RWPE1 (cell line): Measurements from ENCODE around the gene ADSS2.
A peak's percentile ranks its signal among the peaks of the same experiment; 100 is the strongest.

Source experiments
- CTCF ChIA-PET: fragments of 350-600 bp; sonication (Branson Sonifier 250); formaldehyde crosslinking; extraction: SDS; loops from one replicate; lab custom pipeline; 2021; lab: Yijun Ruan, JAX
- POLR2A ChIA-PET: fragments of 400-600 bp; formaldehyde crosslinking; extraction: SDS; loops from one replicate; lab custom pipeline; 2020; ENCODE audit warnings: antibody characterized with exemption; ENCODE audit not compliant: low non-redundant PET; lab: Yijun Ruan, JAX
- DNase-seq: peaks from one replicate; pipeline ENCODE4 v3.0.0; 2012; ENCODE audit warnings: low spot score
- H3K27ac ChIP-seq: fragments of 450-650 bp; 2 replicates; pipeline ENCODE4 v1.5.1; 2017
- TF ChIP-seq, protein P1 (sequence below): fragments of 450-650 bp; conservative IDR thresholded peaks from 2 replicates; pipeline ENCODE4 v1.5.1; 2017; ENCODE audit warnings: low read depth, mild to moderate bottlenecking

ADSS2 gene

DNA sequence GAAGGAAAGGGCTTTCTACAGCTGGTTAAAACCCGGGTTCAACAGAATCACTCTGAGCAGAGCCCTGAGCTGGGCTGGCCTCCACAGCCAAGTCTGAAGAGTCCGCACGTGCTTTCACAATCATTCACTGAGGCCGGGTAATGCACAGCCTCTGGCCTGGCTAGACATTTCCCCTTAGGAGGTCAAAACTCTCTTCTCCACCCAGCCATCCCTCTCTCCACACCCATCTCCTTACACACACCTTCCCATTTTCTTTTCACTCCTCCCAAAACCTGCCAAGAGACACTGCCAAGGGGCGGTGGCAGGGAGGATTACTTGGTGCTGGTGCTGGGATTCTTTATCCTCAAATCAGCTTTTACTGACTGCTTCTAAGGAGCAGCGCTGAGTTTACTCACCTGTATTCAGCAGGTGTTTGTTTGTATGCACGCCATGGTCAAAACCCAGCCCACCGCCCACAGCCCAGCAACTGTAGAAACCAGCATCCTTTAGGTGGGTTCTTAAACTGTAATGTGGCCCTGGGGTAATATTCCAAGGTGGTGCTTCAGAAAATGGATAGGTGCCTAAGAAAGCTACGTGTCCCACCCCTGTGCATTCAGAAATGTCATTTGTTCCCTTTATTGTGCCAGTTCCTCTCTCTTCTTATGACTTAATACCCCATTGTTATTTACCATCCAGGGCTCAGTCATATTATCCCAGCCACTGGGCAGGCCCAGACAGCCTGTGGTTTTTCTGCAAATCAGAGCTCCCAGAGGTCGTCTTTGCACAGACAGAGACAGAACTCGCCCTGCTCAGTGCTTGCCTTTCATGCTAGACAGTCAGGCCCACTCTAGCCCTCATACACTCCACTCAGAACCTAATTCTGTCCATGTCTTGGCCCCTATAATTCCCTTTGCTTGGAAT is 80.2 kb downstream of the ADSS2 start:
- POLR2A ChIA-PET: no interaction called here
- CTCF ChIA-PET: no interaction called here
- DNase-seq: peak; percentile 67
- peak overlapping the region; percentile 87 for H3K27ac ChIP-seq
- TF ChIP-seq, protein P1, sequence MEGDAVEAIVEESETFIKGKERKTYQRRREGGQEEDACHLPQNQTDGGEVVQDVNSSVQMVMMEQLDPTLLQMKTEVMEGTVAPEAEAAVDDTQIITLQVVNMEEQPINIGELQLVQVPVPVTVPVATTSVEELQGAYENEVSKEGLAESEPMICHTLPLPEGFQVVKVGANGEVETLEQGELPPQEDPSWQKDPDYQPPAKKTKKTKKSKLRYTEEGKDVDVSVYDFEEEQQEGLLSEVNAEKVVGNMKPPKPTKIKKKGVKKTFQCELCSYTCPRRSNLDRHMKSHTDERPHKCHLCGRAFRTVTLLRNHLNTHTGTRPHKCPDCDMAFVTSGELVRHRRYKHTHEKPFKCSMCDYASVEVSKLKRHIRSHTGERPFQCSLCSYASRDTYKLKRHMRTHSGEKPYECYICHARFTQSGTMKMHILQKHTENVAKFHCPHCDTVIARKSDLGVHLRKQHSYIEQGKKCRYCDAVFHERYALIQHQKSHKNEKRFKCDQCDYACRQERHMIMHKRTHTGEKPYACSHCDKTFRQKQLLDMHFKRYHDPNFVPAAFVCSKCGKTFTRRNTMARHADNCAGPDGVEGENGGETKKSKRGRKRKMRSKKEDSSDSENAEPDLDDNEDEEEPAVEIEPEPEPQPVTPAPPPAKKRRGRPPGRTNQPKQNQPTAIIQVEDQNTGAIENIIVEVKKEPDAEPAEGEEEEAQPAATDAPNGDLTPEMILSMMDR: no peak

DNA sequence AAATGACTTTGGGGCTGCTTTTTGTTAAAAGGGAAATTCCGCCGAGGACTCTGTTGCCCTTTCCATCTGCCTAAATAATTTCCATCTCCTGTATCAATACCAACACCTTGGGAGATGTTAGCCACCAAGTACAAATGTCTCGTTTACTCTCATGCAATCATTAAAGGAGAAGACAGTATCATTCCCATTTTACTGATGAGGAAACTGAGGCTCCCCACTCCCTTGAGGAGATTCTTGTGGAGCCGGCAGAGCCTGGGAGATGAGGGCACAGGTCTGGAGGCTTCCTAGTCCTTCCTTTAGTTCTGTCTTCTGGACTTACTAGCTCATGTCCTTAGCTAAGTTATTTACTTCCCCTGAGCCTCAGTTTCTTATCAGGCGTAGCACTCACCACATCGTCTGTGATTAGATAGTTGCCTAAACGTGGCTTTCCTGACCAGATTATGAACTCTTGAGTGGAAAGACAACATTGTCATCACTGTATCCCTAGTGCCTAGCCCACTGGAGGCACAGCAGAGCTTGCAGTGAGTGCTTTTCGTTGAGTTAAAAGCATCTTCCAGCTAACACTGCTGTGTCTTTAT is 81.6 kb downstream of the ADSS2 start:
- TF ChIP-seq, protein P1: no peak
- H3K27ac ChIP-seq: no peak overlapping the region
- ChIA-PET CTCF (interaction anchor here (0.6 kb wide), 1 partner anchor 13 kb away, joined by 3 read pairs; no protein-coding TSS in a partner anchor), POLR2A (no interaction called here)
- no peak for DNase-seq

DNA sequence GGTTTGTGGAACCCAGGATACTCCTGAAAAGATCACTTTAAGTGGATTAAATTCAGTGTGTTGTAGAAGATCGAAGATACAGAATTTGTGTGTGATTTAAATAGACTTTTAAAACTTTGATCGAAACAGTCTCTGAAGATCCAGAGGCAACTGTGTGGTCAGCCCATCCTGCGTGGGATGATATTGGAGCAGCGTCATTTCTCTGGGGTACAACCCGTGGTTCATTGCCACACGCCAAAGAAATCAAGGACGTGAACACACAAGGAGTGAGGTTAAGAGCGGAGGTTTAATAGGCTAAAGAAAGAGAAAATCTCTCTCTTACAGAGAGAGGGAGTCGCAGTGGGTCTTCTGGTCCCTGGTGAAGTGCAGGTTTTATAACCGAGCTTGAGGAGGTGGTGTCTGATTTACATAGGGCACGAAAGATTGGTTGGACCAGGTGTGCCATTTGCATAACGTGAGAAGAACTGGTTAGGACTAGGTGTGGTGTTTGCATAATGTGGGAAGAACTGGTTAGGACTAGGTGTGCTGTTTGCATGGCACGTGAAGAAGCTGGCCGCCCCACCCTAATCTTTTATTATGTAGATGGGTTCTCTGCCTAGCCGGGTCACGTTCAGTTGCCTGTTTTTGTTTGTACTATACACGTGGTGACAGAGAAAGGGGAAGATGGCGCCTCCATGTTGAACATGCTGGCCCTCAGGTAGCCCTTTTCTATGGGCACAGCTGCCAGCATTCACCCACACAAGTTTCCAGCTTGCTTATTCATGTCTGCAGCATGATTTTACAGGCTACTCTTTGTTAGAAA is 82.3 kb downstream of the ADSS2 start:
- H3K27ac ChIP-seq: no peak overlapping the region
- DNase-seq: peak; percentile 30
- TF ChIP-seq, protein P1: no peak
- POLR2A ChIA-PET: no interaction called here
- CTCF ChIA-PET: interaction anchor here (0.6 kb wide), 1 partner anchor 14 kb away, joined by 3 read pairs; no protein-coding TSS in a partner anchor

DNA sequence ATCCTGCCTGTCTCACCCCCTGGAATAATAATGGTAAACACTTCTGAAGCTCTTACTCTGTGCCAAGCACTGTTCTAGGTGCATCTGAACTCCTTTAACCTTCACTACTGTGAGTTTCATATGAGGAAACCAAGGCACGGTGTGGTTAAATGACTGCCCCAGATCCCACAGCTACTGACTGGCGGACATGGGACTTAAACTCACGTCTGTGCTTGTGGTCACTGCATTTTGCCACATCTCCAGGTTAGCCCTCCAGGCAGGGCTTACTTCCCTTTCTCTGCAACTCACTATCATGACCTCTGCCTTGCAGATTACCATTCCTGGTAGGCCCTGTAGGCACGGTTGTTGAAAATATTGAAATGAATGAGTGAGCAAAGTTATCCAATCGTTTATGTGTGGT is 83.4 kb downstream of the ADSS2 start:
- H3K27ac ChIP-seq: no peak overlapping the region
- CTCF ChIA-PET: no interaction called here
- TF ChIP-seq, protein P1: no peak
- POLR2A ChIA-PET: no interaction called here
- DNase-seq: no peak

DNA sequence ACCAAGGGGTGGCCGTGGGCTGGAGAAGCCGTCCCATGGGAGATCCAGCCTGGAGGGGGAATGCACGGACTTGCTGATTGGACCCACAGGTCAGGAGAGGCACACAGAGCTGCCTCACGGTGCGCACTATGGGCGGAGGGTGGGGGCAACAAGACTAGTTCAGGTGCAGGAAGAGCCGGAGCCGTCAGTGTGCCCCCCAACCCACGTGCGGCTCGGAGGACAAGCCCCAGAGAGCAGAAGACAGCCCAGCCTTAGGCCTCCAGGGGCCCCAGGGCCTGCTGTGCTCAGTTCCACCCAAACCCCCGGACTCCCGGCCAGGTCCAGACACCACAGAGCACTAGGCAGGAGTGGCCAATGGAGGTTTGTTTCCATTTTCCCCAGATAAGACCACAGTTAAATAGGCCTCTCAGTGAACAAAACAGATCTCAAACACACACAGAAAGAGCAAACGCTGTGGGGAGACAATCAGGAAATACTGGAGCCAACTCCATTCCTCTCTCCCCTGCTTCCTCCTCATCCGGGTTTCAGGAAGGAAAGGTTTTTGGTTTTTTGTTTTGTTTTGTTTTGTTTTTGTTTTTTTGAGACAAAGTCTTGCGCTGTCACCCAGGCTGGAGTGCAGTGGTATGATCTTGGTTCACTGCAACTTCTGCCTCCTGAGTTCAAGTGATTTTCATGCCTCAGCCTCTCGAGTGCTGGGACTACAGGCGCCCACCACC is 84.2 kb downstream of the ADSS2 start:
- no peak overlapping the region for H3K27ac ChIP-seq
- TF ChIP-seq, protein P1: no peak
- ChIA-PET POLR2A (no interaction called here), CTCF (no interaction called here)
- no peak for DNase-seq
